PC-9 (cell line): Measurements from ENCODE around the gene BICC1. TPM values are rescaled to one million over a fixed set of nuclear protein-coding genes. Genes with fewer than 3 reads are reported as not detected.

Experiments used
- BruUV-seq: library from RNA; stranded (reverse); fragments of 400-500 nt; replicated peaks from 2 replicates; lab custom pipeline; 2021; lab: Mats Ljungman, UMichigan
- CTCF ChIA-PET: fragments of 300-600 bp; sonication (Branson Sonifier 250); formaldehyde crosslinking; loops from one replicate; lab custom pipeline; 2022; ENCODE audit warnings: antibody characterized with exemption; lab: Charles Lee
- POLR2A ChIA-PET: fragments of 300-600 bp; sonication (Branson Sonifier 250); formaldehyde crosslinking; loops from one replicate; lab custom pipeline; 2022; ENCODE audit warnings: antibody characterized with exemption; ENCODE audit not compliant: unreplicated experiment; lab: Charles Lee
- DNase-seq, 2 experiments: peaks; one replicate each; pipeline versions ENCODE4 v3.0.0 to v3.0.0-alpha.2; 2015 to 2022; ENCODE audit warnings: mixed read lengths in 1 of 2
- H2AFZ ChIP-seq: fragments of 200-600 bp; sonication (generic); 2 replicates; pipeline ENCODE4 v1.8.1; 2017; ENCODE audit warnings: antibody characterized with exemption
- H3F3A ChIP-seq: fragments of 200-600 bp; sonication (generic); 2 replicates; pipeline ENCODE4 v1.8.1; 2017; ENCODE audit warnings: antibody characterized with exemption, mild to moderate bottlenecking, low read depth; ENCODE audit not compliant: insufficient read depth
- H3K27ac ChIP-seq: fragments of 200-600 bp; sonication (generic); 2 replicates; pipeline ENCODE4 v1.6.1; 2016; ENCODE audit warnings: mixed run types
- H3K27me3 ChIP-seq: fragments of 200-600 bp; sonication (generic); 2 replicates; pipeline ENCODE4 v1.6.1; 2016; ENCODE audit warnings: low read depth, mixed run types; ENCODE audit not compliant: insufficient read depth
- H3K36me3 ChIP-seq: fragments of 200-600 bp; sonication (generic); 2 replicates; pipeline ENCODE4 v1.6.1; 2016; ENCODE audit warnings: low read depth, mixed run types
- H3K4me1 ChIP-seq: fragments of 200-600 bp; sonication (generic); replicated peaks from 2 replicates; pipeline ENCODE4 v1.6.1; 2016; ENCODE audit warnings: mixed run types; ENCODE audit not compliant: insufficient read depth
- H3K4me2 ChIP-seq: fragments of 200-600 bp; sonication (generic); 2 replicates; pipeline ENCODE4 v1.6.1; 2017; ENCODE audit warnings: mixed run types
- H3K4me3 ChIP-seq: fragments of 200-600 bp; sonication (generic); 2 replicates; pipeline ENCODE4 v1.6.1; 2016; ENCODE audit warnings: mixed run types
- H3K79me2 ChIP-seq: fragments of 200-600 bp; sonication (generic); 2 replicates; pipeline ENCODE4 v1.6.1; 2017; ENCODE audit warnings: low read depth, mixed run types
- H3K9me2 ChIP-seq: fragments of 200-600 bp; sonication (generic); 2 replicates; pipeline ENCODE4 v1.8.1; 2017; ENCODE audit warnings: mild to moderate bottlenecking; ENCODE audit not compliant: insufficient read depth
- H3K9me3 ChIP-seq: fragments of 200-600 bp; sonication (generic); 2 replicates; pipeline ENCODE4 v1.8.1; 2016; ENCODE audit warnings: low read depth; ENCODE audit not compliant: insufficient read depth
- H4K20me1 ChIP-seq: fragments of 200-600 bp; sonication (generic); 2 replicates; pipeline ENCODE4 v1.8.1; 2017; ENCODE audit not compliant: insufficient read depth
- CTCF ChIP-seq: fragments of 200-600 bp; sonication (generic); conservative IDR thresholded peaks from 2 replicates; pipeline ENCODE4 v1.6.1; 2017; ENCODE audit warnings: mixed run types, antibody characterized with exemption, mild to moderate bottlenecking, moderate library complexity
- EZH2 ChIP-seq: fragments of 200-600 bp; sonication (generic); IDR thresholded peaks from 2 replicates; pipeline ENCODE4 v1.8.0; 2017; ENCODE audit warnings: antibody characterized with exemption, low read depth
- intact Hi-C: fragments of 100-400 bp; cut with micrococcal nuclease; formaldehyde crosslinking; loops from one replicate; pipeline ENCODE4 v1.10.0; 2022; ENCODE audit not compliant: unreplicated experiment
- total RNA-seq: library from RNA; stranded (reverse); gene quantifications from 2 replicates; pipeline ENCODE4 v1.2.3, GENCODE V29; 2021

The BICC1 gene
- total RNA-seq, 1 experiment from 2014 or later: not detected

GRCh38 chr10:58725901-58726300, 213.2 kb downstream of the BICC1 start:
- no peak overlapping the region for H3K4me2 ChIP-seq
- no peak overlapping the region for H3K4me3 ChIP-seq
- intact Hi-C loops: no loop called here
- no peaks in the 10 kb centered on the region for H3K27me3 ChIP-seq
- no peaks in the 10 kb centered on the region for H3K9me3 ChIP-seq
- no peak overlapping the region for H2AFZ ChIP-seq
- ChIA-PET POLR2A (no interaction called here), CTCF (no interaction called here)
- no peak for DNase-seq
- H3K4me1 ChIP-seq: no peaks in the 10 kb centered on the region
- TF ChIP-seq EZH2: no peak
- no peak for TF ChIP-seq CTCF
- no peaks in the 10 kb centered on the region for H3K79me2 ChIP-seq
- no peaks in the 10 kb centered on the region for H4K20me1 ChIP-seq
- no peaks in the 10 kb centered on the region for H3F3A ChIP-seq
- no peak overlapping the region for H3K27ac ChIP-seq
- no peaks in the 10 kb centered on the region for H3K9me2 ChIP-seq
- no TSS peak for BruUV-seq
- no peaks in the 10 kb centered on the region for H3K36me3 ChIP-seq

- ChIA-PET POLR2A (no interaction called here), CTCF (no interaction called here)
- BruUV-seq: no TSS peak
- Histone ChIP-seq H3K27ac (no peak overlapping the region), H3K9me3 (no peaks in the 10 kb centered on the region; the same call in 1 of the 2 replicates), H3K9me2 (no peaks in the 10 kb centered on the region), H3K36me3 (no peaks in the 10 kb centered on the region), H3K4me3 (no peak overlapping the region), H4K20me1 (no peaks in the 10 kb centered on the region), H3K27me3 (no peaks in the 10 kb centered on the region), H3F3A (no peaks in the 10 kb centered on the region), H3K79me2 (no peaks in the 10 kb centered on the region), H2AFZ (no peak overlapping the region), H3K4me2 (no peak overlapping the region), H3K4me1 (no peaks in the 10 kb centered on the region)
- TF ChIP-seq EZH2 (no peak), CTCF (no peak)
- no peak for DNase-seq
- intact Hi-C loops: no loop called here
Measured at GRCh38 chr10:58727633-58728032, 215.0 kb downstream of the BICC1 start.

- no peaks in the 10 kb centered on the region; the same call in 1 of the 2 replicates for H3K9me3 ChIP-seq
- 0 out of 2 replicates have a peak, but pooled peaks cover 4% of the 10 kb centered on the region for H3K27me3 ChIP-seq
- no peak overlapping the region for H2AFZ ChIP-seq
- BruUV-seq: no TSS peak
- H3K4me1 ChIP-seq: no peaks in the 10 kb centered on the region
- ChIA-PET POLR2A (no interaction called here), CTCF (no interaction called here)
- no peaks in the 10 kb centered on the region for H3K79me2 ChIP-seq
- H3K36me3 ChIP-seq: no peaks in the 10 kb centered on the region
- H3K4me3 ChIP-seq: no peak overlapping the region
- no peak overlapping the region for H3K4me2 ChIP-seq
- no peaks in the 10 kb centered on the region for H4K20me1 ChIP-seq
- H3F3A ChIP-seq: no peaks in the 10 kb centered on the region
- DNase-seq: no peak
- intact Hi-C loops: no loop called here
- TF ChIP-seq EZH2 (no peak), CTCF (no peak)
- H3K27ac ChIP-seq: no peak overlapping the region
- 0 out of 2 replicates have a peak, but pooled peaks cover 3% of the 10 kb centered on the region for H3K9me2 ChIP-seq
Measured at GRCh38 chr10:58731276-58731675, 218.6 kb downstream of the BICC1 start.
